GM19351 (cell line): ENCODE measurements around the gene PRC1.

Experiments used
- ATAC-seq: cut with Tn5 transposase; IDR thresholded peaks from one replicate; pipeline ENCODE4 v1.9.1; 2021; ENCODE audit warnings: mild to moderate bottlenecking, moderate library complexity; ENCODE audit not compliant: unreplicated experiment

Gene PRC1

DNA sequence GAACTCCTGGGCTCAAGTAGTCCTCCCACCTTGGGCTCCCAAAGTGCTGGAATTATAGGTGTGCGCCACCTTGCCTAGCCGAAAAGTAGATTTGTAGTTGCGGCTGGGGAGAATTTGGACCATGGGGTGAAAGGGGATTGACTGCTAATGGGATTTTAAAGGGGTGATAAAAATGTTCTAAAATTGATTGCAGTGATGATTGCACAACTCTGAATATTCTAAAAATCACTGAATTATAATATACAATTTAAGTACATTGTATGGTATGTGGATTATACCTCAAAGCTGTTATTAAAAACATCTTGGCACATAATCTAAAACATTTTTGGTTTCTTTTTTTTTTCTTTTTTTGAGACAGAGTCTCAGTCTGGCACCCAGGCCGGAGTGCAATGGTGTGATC is 3.9 kb downstream of the PRC1 start:
- ATAC-seq = no peak

DNA sequence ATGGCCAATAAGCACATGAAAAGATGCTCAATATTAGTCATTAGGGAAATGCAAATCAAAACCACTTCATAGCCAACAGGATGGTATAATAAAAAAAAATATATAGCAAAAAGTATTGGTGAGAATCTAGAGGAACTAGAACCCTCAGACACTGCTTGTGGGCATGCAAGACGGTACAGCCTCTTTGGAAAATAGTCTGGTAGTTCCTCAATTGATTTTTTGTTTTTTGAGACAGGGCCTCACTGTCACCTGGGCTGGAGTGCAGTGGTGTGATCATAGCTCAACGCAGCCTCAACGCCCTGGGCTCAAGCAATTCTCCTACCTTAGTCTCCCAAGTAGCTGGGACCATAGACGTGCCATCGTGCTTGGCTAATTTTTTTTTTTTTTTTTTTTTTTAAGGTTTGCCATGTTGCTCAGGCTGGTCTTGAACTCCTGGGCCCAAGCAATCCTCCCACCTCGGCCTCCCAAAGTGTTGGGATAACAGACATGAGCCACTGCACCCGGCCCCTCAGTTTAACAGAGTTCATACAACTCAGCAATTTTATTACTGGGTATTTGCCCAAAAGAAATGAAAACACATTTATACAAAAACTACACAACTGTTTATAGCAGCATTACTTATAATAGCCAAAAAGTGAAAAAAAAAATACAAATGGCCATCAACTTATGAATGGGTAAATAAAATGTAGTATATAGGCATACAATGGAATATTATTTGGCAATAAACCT is 5.1 kb downstream of the PRC1 start:
- no peak for ATAC-seq

DNA sequence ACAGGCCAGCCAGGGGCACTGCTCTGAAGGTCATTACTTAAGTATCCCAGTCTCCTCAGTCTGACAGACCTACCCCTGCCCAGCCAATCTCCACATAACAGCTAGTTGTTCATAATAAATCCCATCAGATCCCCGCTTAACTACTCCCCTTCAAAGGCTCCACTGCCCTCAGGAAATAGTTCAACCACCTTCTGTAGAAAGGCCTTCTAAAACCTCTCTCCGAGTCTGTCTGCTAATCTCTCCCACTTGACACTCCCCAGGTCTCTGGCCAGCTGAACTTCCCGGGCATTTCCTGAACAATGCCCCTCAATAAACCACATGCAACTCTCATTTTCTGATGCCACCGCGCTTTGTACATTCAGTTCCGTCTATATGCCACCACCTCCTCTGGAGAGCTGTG is 6.0 kb downstream of the PRC1 start:
- no peak for ATAC-seq

DNA sequence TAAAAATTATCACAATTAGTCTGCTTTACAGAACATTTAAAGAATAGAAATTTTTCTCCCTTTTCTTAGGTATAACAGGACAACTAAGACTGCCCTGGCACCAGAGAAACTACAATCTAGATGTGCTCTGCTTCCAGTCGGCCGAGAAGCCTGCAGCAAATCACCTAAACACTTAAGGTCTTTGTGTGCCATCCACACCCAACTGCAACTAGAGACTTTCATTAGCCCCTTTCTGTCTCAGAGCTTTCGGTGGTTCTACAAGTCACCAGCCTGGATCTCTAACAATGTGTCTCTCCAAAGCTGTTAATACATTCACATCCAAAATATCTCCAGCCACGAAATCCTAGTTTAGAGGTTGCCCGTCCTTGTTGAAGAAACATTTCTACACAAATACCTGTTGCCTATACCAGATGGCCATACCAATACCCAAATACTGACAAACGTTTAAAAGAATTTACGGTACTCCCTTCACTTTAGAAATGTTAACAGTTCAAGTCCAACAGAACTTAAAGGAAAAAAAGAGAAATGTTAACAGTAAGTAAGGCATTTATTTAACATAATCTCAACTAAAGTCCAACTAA is 6.7 kb downstream of the PRC1 start:
- ATAC-seq = no peak

DNA sequence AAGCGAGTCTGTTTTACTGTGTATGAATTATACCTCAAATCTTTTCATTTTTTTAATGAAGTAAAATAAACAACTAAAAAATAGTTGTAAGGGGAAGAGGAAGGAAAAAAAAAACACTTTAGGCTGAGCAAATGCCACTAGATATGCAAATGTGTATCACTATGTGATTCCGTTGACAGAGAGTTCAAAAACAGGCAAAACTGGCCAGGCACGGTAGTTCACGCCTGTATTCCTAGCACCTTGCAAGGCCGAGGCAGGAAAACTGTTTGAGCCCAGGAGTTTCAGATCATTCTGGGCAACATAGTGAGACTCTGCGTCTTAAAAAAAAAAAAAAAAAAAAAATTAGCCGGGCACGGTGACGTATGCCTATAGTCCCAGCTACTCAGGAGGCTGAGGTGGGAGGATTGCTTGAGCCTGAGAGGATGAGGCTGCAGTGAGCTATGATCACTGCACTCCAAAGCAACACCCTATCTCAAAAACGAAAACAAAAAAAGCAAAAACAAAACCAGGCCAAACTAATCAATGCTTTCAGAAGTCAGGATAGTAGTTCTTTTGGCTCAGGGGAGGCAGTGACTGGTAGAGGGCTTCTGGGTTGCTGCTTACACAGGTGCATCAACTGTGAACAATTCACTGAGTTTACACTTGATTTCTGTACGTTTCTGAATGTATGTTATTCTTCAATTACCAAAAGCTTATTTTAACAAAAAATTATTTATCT is 7.4 kb downstream of the PRC1 start:
- peak; percentile 52 for ATAC-seq

DNA sequence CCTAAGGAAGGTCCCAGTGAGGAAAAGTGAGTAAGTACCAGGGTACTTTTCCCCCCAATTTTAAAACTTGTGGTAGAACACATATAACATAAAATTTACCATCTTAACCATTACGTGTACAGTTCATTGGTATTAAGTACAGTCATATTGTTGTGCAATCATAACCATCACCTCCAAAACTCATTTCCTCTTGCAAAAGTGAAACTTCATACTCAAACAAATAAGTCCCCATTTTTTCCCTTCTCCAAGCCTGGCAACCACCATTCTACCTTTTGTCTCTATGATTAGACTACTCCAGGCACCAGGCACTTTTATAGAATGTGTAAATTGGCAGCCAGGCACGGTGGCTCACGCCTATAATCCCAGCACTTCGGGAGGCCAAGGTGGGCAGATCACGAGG is 12.2 kb downstream of the PRC1 start:
- peak; percentile 53 for ATAC-seq

DNA sequence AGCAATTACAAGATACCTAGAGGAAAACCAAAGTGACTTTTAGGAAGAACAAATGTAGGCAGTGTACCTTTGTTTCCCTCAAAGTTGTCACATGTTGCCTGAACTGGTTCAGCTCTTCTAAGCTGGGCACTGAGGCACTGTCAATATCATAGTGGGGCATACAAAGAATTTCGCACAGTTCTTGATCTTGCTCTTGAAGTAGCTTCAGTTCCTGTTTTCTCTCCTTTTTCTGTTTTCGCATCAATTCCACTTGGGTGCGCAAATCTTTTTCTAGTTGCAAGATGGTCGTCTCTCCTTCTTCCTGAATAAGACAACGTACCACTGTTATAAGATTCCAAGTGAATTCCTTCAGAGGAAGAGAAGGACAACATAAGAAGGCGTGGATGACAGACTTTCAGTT is 12.7 kb downstream of the PRC1 start:
- ATAC-seq = peak; percentile 88

DNA sequence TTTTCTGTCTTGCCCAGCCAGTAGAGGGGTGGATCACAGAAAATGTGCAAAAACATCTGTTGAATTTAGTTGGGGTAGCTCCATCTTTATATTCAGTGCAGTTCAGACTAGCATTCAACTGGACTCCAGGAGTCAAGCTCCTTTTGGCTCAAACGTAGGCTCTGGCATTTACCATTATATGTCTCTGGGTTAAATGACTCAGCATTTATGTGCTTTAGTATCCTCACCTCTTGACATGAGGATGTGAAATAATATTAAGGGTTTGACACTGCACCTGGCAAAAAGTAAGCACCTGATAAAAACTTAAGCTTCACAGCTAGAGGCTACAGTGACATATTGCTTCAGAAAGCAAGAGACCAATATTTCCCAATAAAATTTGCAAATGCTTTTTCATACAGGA is 14.8 kb downstream of the PRC1 start:
- no peak for ATAC-seq

DNA sequence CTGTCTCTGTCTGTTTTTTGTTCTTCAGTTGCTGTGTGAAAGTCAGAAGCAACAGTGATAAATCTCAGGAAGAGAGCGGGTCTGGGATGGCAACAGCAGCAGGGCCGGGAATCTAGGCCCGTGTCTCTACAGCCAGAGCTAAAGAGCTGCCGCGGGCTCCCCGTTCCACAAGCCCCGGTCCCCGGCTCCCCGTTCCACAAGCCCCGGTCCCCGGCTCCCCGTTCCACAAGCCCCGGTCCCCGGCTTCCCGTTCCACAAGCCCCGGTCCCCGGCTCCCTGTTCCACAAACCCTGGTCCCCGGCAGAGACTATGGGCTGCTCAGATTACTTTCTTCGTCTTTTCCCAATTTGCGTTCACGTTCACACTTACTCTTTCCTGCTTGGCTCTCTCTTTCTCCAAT is 20.1 kb downstream of the PRC1 start:
- ATAC-seq = no peak

DNA sequence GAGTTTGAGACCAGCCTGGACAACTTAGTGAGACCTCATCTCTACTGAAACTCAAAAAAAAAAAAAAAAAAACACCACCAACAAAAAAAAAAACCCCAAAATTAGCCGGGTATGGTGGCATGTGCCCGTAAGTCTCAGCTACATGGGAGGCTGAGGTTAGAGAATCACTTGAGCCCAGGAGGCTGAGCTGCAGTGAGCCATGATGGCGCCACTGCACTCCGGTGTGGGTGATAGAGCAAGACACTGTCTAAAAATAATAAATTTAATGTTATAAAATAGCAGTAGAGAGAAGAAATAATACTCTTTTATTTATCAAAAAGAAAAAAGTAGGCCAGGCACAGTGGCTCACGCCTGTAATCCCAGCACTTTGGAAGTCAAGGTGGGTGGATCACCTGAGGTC is 22.2 kb downstream of the PRC1 start:
- no peak for ATAC-seq

DNA sequence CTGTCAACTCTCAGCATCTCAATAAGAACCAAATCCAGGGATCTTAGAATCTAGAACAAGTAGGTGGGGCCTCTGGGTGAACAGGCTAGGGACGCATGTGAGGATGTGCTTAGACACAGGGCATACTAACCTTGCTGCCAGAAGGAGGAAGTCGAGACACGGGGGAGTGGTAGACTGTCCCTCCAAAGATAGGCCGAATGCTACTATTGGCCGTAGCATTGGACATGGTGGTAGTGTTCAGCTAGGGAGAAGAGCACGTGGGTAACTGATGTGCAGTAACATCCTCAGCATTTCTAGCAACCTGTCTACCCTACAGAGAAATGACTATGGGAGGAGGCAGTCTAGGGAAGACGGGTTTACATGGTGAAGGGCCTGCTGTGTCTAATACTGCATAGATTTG is 24.1 kb downstream of the PRC1 start:
- ATAC-seq = no peak

DNA sequence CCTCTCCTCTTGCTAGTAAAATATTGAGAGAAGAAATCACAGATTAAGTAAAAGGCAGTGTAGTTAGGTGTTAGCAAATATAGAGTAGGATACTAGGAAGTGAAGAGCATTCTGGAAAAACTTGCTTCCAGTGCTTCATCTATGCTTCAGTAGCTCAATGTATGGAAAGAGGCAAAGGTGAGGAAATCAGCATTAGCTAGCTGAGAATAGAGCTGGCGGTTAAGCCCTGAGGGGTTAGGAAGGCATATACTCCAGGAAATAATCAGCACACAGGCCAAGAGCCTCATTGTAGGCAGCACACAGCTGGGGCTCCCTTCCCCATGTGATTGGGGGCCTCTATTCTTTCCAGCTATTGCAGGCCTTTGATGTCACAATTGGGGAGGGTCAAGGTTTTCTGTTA is 25.9 kb downstream of the PRC1 start:
- no peak for ATAC-seq

DNA sequence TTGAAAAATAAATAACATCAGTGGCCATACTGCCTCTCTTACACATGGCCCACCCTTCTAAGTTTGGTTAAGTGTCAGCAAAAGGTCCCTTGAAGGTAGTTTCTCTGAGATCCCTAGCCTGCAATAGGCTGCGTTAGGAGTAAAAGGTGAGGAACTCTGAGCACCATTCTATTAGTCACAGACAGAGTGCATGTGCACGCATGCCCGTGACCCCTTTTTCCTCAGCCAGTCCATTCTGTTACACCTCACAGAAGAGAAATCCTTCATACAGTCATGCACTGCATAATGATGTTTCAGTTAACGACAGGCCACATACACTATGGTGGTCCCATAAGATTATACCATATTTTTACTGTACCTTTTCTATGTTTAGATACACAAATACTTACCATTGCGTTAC is 27.1 kb downstream of the PRC1 start:
- no peak for ATAC-seq

DNA sequence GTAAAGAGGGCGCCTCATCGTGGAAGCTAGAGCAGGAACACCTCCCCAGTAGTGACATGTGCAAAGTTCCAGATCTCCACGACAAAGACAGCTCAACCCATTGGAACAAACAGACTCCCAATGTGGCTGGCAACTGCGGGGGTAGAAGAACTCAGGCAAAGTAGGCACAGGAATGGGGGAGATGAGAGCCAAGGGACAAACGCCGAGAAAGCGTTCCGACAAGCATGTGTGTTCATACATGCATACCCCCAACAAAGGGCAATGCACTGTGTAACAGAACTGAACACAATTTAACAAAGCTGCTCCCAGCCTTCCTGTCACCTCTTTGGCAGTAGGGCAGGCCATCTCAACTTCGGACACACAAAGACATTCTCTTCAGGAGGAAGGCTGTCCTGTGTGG is 28.1 kb downstream of the PRC1 start:
- no peak for ATAC-seq

DNA sequence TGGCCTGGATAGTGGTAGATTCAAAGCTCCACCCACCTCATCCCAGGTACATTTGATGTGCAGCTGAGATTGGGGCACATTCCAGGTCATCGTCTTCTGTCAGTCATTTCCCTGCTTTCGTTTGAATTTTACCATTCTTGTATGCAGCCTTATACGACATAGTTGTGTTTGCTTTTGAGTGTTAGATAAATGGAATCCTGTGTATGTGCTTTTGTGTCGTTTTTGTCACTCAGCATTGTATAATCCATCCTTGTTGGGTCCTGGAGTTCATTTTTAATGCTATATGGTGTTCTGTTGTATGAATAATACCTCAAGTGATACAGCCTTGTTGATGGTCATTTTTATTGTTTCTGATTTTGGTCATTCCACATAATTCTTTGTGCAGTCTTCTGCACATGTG is 32.3 kb downstream of the PRC1 start:
- ATAC-seq = no peak

DNA sequence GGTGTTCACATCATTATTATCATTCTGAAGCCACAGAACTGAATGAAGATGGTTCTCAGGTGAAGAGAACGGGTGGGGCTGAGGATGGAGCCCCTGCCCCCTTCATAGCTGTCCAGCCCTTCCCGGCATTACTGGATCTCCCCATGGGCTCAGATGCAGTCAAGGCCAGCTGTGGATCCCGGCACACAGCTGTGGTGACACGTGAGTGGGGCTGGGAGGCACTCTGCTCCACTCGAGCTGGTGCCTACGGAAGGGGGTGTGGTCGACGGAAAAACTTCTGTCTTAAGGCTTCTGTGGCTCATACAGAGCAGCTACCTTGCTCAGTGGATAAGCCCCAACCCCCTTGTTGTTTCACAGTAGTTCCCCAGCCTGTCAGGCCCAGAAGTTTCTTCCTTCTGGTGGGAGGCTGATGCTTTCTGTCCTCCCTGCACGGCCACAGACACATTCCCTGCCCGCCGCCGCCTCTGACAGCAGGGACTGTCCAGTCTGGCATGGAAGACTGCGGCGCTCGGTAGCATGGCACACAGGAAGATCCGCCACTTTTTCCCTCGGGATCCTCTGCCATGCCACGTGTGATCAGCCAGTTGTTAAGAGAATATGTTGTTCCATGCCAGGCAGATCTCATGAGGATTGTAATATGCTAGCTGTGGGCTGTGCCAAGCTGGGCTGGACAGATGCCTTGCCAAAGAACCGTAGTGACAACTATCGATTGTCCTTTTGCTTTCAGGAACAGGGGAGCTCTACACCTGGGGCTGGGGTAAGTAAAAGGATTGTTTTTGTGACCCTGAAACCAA is 33.8 kb downstream of the PRC1 start:
- no peak for ATAC-seq

DNA sequence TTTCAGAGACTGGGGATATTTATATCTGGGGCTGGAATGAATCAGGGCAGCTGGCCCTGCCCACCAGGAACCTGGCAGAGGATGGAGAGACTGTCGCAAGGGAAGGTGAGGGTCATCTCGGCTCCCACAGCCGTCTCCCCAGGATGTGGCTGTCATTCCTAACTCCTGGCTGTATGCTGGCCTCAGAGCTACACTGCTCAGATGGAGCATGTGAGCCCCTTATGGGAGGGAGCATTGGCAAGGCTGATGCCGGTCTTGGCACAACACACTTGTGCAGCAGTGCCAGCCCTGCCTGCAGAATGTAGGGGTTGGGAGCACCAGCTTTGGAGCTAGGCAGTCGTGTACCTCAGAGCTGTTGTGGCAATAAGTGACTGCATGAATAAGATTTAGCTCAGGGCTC is 34.4 kb downstream of the PRC1 start:
- ATAC-seq = no peak

DNA sequence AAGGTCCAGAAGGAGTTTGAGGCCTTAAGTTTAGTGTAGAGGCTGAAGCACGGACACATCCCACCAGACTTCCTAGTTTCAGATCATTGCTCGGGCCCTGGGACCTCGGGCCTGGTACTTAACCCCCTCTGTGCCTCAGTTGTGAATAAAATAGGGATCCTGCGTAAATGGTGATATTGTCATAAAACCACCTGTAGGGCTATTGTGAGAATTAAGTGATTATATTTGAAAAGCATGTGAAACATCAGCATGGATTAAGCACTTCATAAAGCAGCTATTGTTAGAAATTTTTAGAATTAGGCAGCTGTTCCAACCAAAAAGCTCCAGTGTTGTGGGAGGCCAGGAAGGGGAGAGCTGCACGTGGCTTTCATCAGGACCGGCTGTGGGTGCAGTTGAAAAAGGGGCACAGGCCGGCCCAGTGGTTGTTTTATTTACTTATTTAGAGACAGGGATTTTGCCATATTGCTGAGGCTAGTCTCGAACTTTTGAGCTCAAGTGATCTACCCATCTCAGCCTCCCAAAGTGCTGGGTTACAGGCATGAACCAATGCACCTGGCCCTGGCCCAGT is 35.2 kb downstream of the PRC1 start:
- no peak for ATAC-seq

DNA sequence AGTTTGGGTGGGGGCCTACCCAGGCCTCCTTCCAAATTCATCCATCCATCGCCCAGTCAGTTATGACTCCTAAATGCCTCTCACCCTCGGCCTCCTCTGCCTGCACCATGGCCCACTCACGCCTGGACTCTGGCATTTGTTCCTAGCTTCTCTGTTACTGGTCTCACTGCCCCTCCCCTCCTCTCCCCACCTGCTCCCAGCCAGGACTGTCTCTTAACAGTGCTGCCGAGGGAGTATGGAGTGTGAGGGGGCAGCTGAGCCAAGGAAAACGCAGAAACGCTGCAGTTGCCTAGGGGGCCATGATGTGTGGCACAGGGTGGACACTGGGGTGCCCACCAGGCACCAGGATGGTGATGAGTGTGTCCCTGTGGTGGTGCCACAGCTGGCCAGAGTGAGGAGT is 36.5 kb downstream of the PRC1 start:
- no peak for ATAC-seq

DNA sequence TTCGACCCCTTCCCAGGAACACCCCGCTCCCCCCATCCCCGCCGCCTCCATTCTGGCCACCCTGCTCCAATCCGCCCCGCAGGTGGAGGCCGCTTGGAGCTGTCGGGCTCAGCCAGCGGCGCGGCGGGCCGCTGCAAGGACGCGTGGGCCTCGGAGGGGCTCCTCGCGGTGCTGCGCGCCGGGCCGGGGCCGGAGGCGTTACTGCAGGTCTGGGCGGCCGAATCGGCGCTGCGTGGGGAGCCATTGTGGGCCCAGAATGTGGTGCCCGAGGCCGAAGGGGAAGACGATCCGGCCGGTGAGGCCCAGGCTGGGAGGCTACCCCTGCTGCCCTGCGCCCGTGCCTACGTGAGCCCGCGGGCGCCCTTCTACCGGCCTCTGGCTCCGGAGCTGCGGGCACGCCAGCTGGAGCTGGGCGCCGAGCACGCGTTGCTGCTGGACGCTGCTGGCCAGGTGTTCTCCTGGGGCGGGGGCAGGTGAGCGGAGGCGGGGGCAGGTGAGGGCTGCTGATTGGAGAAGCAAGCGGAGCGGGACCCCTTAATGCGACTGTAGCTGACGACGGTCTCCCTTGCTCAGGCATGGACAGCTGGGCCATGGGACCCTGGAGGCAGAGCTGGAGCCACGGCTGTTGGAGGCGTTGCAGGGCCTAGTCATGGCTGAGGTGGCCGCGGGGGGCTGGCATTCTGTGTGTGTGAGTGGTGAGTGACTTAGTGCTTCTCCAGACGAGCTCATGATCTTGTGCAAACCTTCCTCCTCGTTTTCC is 37.1 kb downstream of the PRC1 start:
- ATAC-seq = no peak
